Airway epithelial cell (primary cell): ENCODE measurements around the gene LMCD1. TPM values are rescaled to one million over a fixed set of nuclear protein-coding genes. Genes with fewer than 3 reads are reported as not detected.

Experiments
- total RNA-seq: library from RNA; depleted of rRNA; stranded (reverse); fragments of >200 nt; gene quantifications from 2 replicates; pipeline ENCODE4 v1.2.3, GENCODE V29; 2015

LMCD1 gene
- total RNA-seq = 8.4 and 9.7 TPM in 2 replicates

GRCh38 chr3:8501371-8502131, at the start of gene LMCD1:
Gene LMCD1 (plus strand): TSS chr3:8501823. CDS start chr3:8501939, 116 bp downstream.

Other genes with a start within 250 kb of the LMCD1 start
- 0.09 and 0.35 TPM in 2 replicates for gene SSUH2, start 143.0 kb downstream of the LMCD1 start, total RNA-seq
- gene CAV3, start 232.0 kb downstream of the LMCD1 start, total RNA-seq = not detected in 2 replicates